ENCODE results near the gene IFRD1.
A peak's percentile ranks its signal among the peaks of the same experiment; 100 is the strongest.
"Not testable (repeated sequence)": the region's sequence is repeated elsewhere in the genome, so short reads cannot be mapped to it uniquely, and the experiment has no call there.

The IFRD1 gene

DNA sequence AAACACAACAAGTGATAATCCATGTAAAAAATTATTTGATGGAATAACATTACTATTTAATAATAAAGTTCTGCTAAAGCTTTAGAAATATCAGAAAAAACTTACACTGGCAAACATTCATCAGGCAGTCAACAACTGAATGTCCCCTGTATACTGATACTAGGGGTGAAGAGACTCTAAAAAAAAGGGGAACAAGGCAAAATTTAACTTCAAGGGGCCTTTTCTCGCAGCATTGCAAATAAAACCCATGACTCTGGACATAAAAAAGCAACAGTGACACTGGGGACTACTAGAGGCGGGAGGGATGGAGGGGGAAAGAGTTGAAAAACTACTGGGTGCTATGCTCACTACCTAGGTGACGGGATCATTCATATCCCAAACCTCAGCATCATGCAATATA is 5.8 kb upstream of the IFRD1 start:
- no peak for DNase-seq

DNA sequence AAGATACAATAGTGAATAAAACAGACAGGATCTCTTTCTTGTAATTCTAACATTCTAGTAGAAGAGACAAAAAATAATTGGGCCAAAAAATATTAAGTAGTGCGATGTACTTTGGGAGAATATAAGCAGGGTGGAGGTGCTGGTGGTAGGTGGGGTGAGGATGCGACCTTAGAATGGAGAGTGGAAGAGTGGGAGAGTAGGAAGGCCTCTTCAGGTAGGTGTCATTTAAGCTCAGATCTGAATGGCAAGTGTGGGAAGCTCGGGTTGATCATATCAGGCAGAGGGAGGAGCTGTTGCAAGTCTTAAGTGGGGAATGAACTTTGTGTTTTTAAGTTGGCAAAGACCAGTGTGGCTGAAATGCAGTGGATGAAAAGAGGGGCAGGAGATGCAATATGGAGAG is 3.8 kb upstream of the IFRD1 start:
- no peak for DNase-seq

DNA sequence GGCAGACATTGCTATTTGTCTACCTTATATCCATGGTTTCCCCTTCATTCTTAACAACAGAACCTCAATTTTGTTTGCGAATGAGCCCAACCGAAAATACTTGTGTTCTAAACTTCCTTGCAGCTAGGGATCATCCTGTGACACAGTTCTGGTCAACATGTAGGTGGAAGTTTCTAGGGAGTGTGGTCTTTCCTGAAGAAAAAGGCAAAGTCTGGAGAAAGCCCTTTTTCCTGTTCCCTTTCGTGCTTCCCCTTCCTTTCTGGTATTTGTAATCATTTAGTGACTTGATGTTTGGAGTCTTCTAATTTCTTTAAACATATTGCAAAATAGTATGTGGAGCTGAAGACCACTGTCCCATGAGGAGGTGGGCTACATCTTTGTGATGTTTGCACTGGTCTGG is 2.9 kb upstream of the IFRD1 start:
- DNase-seq: no peak

DNA sequence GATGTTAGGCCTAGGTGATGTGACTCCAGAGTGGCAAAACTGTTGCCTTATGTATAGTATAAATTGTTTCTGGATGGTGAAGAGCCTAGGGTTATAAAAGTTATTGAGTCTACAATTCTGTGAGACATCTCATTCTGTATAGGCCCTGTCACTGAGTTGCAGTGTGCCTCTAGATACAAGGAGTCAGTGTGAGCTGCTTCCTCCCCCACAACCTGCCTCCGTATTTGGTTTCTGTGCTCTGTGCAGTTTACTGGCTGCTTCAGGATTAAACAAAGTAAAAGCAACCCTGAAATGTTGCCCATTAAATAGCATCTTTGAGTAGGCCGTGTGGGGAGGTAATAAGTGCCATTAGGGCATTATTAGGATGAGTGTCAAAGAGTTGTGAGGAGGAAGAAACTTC is 1.9 kb upstream of the IFRD1 start:
- DNase-seq: no peak

DNA sequence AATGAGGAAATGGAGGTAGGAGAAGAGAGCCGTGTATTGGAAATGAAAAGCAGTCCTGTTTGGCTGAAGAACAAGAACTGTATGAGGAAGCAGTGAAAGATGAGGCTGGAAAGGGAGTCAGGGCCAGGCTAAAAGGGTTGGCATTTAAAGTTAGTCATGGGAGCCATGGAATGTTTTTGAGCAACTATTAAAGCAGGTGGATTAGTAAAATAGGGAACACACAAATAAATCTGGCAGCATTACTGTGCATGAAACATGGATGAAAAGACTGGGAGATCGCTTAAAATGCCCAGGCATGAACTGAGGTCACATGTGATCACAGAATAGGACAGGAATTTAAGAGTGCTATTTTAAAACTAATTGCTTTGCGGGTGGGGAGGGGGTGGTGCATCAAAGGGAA is 1.4 kb upstream of the IFRD1 start:
- no peak for DNase-seq

DNA sequence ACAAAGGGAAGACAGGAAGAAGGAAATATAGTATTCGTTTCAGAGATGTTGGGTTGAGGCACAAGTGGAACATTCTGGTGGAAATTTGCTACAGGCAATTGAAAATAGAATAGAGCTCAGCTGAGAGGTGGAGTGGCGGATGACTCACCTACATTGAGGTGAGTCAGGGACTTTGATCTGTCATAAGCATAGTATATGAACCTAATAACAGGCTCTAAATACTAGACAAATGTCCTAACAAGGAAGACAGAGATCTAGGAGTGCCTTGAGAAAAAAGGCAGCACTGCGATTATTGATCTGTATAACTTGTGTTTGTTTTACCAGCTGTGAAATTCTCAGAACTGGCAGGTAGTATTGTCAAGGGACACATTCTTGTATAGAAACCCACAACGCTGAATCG is 907 bp upstream of the IFRD1 start:
- DNase-seq: peak; percentile 43

DNA sequence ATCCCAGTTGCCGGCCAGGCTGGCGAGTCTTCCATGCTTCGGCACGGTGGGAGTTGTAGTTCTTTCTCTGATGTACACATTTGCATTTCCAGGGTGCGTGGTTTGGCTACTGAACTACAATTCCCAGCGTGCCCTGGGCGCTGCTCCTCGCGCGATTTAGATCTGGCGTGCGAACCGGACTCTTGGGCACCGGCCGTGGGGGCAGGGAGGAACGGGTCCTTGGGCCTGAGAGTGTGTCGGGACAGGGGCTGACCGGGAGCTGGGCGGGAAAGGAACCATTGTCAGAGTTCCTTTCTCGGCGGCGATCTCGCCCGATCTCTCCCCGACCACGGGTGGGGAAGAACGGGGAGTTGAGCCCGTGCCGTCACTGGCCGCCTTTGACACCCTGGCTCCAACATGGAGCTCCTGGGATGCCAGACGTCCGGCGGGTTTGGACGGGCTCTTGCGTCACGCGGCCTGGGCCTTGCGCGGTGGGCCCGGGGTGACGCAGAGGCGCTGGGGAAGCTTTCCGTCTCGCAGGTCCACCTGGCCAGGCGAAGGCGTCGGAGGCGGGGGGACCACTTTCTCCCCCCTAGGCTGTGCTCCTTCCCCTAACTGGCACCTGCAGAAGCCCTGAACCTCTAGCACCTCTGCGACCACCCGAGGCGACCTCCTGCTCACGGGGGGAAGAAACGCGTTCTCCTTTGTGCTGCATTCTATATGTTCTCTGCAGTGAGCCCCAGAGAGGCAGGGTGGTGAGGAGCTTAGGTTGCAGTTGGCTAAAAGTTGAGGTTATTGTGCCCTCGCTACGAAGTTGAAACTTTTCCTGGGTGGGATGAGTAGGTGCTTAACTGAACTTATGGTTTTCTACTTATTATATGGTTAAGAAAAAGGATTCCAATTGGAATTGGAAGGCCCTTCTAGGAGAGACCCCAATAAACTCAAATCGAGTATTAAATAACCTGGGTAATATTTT is 824 bp downstream of the IFRD1 start:
- peak; percentile 92 for DNase-seq

DNA sequence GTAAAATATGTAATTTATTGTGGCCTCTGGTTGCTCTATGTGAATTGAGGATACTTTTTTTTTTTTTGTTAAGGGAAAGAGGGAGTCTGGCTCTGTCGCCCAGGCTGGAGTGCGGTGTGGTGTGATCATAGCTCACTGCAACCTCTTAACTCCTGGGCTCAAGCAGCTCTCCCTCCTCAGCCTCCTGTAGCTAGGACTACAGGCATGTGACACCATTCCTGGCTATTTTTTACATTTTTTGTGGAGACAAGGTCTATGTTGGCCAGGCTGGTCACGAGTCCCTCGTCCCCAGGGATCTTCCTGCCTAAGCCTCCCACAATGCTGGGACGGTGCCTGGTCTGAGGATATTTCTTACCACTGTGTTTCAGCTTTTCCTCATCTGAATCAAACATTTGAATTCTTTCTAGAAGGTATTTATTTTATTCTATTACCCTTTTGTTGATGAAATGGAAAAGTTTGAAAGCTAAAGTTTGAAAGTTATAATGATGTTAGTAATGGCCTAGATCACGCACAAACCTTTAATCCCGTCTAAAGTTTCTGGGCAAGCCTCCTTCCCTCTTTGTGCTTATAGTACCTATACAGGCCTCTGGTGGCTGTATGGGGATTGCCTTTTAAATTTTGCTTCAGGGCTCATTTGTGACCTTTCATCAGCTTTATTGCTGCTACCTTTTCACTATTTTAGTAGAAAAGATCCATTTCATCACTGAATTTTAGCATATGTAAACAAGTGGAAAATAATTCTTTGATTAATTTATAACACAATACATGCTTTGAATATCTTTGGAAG is 2.0 kb downstream of the IFRD1 start:
- DNase-seq: no peak

DNA sequence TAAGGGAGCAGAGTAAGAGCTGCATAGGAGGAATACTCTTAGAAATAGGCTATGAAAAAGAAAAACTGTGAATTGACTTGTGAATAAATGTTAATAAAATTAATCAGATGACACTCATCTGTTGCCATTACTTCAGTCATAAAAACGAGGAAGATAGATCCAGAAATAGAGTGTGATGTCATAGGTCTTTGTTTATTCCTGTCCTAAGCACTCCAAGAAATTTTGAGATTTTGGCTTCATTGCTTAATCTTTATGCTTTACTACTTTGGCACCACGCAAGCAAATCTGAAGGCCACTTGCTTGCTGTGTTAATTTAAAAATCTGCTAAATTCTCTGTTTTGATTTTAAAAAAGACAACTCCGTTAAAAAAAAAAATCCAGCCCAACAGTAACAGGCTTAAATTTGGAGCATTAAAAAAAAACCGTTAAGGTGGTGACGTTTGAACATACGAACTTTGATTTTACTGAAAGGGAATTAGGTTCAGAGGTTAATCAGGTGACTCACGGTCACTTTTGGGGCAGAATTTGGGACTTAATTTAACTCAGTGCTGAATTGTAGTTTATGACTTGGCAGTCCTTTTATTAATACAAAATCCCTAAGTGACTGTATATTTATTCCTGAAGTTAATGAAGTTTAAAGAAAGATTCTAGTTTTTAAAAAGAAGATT is 3.4 kb downstream of the IFRD1 start:
- DNase-seq: no peak

DNA sequence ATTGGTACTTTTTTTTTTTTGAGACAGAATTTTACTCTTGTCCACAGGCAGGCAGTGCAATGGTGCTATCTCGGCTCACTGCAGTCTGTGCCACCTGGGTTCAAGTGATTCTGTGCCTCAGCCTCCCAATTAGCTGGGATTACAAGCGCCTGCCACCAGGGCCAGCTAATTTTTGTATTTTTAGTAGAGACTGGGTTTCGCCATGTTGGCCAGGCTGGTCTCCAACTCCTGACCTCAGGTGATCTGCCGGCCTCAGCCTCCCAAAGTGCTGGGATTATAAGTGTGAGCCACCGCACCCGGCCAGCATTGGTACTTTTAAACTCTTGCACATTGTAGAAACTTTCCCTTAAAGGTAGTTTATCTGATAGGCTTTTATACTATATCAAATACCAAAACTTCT is 3.9 kb downstream of the IFRD1 start:
- DNase-seq: not testable (repeated sequence)

DNA sequence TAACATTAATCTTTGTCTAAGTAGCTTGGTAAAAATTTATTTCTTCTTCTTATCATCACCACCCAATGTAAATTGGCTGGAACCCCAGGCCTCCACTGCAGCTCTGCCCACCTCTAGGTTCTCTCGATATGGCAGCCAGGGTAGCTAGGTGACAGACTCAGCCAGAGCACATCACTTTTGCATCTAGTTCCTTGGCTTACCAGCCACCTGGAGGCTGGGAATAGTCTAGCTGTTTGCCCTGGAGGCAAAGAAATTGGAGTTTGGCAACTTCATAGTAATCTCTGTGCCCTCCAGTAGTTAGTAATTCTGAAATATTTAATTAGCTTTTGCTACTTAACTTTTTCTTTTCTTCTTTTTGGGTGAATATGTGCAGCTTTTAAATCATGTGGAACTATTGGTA is 9.4 kb downstream of the IFRD1 start:
- DNase-seq: no peak

DNA sequence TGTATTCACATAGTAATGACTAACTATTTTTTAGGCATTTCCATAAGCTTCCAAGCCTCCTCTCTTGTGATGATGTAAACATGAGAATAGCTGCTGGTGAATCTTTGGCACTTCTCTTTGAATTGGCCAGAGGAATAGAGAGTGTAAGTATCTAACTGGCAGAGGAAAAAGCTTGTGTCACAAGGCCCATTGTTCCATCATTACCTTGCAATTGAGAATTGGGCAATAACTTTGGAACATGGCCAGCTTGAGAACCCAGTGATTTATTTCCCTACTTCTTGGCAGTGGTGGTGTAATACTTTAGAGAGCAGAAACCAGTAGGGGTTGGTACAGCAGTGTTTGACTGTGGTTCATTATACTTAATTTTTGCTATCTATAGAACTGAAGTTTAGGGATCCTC is 12.0 kb downstream of the IFRD1 start:
- no peak for DNase-seq

DNA sequence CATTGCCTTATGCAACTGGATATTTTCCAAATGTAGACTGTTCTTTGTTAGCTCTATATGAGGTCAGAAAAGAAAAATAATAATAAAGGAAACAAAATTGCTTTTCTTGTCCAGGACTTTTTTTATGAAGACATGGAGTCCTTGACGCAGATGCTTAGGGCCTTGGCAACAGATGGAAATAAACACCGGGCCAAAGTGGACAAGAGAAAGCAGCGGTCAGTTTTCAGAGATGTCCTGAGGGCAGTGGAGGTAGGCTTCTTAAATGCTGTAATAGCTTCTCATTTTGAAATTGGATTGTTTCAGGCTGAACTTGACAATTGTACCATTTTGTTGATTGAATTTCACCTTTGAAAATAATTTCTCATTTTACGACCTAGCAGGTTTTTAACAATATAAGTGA is 17.6 kb downstream of the IFRD1 start:
- no peak for DNase-seq

DNA sequence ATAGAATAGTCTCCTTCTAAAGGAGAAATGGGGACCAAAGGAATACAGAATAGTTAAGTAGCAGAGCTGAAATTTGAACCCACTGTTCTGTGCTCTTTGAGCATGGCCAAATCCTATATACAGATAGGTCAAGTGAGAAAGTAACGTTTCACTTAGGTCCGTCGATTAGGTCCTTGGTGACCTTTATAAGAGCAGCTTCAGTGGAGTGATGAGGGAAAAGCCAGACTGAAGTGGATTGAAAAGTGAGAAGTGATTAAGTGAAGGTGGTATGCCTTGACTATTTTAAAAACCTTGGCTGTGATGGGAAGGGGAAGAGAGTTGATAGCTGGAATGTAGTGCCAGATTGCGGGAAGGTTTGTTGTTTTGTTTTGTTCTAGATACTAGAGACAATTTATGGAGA is 19.9 kb downstream of the IFRD1 start:
- DNase-seq: no peak

DNA sequence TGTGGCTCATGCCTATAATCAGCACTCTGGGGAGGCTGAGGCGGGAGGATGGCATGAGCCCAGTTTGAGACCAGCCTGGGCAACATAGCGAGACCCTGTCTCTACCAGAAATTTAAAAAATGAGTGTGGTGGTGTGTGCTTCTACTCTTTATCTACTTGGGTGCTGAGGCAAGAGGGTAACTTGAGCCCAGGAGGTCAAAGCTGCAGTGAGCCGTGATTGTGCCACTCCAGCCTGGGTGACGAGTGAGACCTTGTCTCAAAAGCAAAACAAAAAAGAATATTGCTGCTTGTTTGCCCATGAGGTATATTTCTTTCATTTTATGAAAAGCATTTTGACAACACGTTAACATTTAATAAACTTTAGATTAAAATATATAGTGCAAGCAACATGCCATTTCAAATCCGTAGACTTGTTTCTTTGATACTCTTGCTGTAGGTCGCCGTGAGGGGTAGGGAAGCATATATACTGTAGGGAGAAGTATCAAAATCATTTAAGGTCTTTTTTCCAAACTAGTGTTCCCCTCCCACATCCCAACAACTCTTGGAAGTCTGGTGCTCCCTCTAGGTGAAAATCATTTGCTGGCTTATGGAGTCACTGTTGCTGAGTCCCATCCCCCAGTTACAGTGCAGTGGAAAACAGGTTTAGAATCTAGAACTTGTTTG is 26.3 kb downstream of the IFRD1 start:
- no peak for DNase-seq

DNA sequence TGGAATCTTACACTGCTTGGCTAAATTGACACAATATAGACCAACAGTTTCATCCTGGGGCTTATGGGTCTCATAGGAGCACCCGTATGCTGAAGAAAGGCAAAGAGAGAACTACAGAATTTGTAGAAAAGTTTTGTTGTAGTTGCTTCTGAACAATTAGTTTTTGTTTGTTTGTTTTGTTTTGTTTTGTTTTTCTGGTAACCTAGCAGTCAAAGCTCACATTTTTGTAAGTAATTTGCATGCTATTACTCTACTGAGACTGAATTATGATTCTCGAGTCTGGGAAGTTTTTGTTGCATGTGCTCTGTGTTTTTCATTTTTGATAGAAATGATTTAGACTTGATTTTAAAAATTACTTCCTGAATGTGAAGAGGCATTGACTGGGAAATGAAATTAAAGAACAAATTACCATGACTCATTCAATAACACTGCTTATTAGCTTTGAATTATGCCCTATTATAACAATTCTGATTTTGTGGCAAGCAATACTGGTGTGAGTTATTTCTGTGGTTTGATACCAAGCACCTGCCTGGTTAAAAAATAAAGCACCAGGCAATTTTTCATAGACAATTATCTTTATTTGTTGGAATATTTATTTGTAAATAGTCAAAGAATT is 31.0 kb downstream of the IFRD1 start:
- no peak for DNase-seq

DNA sequence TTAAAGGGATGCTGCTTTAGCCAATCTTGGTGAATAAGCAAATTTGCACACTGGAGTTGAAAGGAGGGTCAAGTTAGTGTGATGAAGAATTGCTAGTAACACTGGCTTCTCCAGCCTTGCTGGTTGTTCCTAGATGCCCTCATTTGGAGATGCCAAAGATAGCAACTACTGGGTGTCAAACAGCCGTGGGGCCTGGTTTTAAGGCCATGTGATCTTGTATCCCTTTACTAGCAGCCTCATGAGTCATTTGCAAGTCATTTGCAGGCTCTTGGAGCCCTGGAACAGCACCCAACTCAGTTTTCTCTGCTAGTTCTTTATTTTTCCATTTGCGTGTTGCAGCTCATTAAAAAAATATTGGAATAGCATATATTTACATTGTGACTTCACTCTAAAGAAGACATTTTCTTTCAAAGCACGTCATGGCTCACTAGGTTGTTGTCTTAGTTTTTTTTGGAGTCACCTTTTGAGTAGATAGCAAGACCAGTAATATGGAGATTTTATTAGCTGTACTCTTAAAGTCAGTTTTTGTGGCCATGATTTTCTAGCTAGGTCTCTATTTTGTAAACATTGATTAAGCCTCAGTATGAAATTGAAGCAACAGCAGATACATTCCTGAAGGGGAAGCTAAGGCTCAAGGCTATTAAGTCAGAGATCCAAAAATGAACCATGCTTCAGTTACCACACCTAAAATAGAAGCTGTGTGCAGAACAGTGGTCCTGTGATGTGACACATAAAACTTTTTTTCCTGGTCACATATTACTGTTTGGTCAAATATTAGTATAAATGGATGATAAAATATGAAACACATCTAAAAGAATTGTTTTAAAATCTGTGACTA is 31.8 kb downstream of the IFRD1 start:
- no peak for DNase-seq

DNA sequence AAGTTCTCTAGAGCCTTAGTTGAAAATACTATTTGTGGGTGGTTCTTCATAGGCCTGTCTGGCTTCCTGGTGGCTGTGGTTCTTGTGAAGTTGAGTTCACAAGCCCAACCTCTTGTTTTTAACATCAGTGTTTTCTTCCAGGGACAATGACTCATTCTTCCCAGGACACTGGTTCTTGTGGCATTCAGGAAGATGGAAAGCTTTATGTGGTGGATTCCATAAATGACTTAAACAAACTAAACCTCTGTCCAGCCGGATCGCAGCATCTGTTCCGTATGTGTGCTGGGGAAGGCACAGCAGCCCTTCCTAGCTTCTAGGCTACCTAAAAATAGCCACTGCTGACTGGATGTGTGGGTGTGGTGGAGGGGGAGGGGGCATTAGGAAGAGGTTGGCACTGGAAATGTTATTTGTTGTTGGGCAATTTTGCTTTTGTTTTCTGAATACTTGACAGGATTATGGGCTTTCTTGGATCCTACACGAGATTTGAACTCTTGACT is 34.5 kb downstream of the IFRD1 start:
- no peak for DNase-seq

DNA sequence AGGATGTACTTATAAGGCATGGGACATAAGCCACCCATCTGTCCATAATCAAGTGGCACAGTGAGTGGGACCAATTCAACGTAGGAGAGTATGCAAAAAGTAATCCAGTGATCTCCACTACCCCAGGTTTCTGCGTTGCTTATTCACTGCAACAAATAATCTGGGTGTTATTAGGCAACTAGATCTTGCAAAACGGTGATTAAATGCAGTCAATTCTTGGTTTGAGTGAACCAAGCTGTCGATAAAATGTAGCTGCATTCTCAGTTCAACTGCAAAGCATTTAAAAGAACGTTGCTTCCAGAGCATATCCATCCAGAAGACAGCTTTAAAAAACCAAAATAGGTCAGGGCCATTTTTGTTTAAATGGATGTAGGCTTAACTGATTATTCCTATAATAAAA is 35.5 kb downstream of the IFRD1 start:
- DNase-seq: no peak

DNA sequence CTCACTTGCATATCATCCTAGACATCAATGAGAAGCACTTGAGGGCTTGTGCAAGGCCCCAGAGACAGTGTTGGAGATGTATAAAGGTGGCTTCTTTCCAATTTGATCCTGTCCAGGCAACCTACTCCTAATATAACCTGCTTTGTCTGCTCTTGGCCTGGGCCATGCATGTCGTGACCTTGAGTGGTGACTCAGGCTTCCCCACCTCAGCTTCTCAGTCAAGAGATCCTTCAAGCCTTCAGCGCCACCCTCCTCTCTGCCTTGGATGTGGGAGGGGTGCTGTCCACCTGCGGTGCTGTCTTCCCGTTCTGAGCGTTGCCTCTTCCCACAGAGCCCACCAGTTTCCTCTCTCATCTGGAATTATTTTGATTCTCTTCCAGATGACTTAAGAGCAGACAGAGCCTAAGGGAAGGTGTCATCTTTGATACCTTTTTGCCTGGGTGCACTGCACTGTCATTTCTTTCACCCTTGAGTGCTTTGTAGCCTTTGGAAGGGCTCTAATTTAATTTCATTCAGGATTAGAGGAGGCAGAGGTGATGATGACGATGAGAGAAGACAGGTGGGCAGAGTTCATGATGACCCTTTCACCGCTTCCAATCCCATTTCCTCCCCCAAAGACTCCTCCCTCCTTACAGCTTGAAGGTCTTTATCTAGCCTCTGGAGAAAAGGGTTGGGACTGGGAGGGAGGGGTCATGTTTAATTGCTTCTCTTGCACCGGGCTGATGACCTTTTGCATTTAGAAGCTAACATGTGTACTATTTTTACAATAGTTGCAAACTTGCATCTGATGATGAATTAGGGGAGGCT is 37.4 kb downstream of the IFRD1 start:
- DNase-seq: no peak

DNA sequence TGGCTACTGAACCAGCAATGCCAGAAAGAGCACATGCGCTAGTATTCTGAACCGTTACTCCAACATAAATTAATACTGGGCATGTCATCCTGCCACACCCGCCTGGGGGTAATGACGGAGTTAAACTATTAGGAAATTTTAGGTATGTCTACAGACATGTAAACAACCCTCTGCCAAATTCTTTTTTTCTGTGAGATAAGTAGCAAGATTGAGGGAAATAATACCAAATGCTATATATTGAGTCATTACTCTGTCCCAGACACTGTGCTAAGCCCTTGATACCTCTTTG is 37.9 kb downstream of the IFRD1 start:
- no peak for DNase-seq
